Measurements from ENCODE around the gene SFXN5.

Gene SFXN5

GRCh38 chr2:72959554-72959953 is 112.0 kb downstream of the SFXN5 start:
- H3K4me3 ChIP-seq (ENCODE audit: low read depth, low read length): no peak overlapping the region
- no peak for TF ChIP-seq CTCF (IDR thresholded peaks at IDR 0.05; ENCODE audit: low read depth, low read length, missing control alignments)
- DNase-seq (ENCODE audit: low read depth): no peak

DNA sequence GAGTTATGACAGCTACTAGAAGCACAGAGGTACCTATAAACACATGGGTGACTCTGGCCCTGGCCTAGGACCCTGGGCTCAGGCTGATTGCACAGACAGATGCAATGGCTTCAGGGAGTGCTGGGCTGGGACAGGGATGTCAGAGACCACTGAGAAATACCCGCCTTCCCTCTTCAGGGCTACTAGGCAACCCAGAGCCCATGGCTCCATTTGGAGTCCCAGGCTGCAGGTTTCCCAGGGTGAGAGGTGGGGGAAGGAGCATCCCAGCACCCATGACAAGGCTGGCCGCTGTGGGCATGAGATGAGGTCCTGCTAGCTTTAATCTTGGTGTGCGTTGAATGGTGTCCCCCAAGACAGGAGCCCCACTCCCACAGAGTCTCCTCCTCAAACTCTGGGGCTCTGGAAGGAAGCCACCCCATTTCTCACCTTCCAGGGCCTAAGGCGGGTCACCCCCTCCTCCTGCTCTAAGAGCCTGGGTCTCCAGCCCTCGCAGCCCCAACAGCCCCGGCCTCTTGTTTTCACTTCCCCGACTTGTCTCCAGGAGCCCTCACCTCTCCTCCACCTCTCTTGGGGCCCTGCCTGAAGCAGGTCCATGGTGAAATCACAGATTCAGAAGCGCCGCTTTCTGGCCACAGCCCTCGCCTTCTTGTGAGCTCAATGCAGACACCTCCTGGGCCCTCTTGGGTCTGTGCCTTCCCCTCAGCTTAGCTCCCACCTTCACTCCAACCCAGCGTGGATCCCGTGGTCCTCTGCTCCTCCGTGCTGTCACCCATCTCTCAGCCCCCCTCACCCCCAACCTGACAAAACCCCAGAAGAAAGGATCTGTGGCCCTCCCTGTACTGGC is 112.7 kb downstream of the SFXN5 start:
- TF ChIP-seq CTCF (IDR thresholded peaks at IDR 0.05; ENCODE audit: low read depth, low read length, missing control alignments): no peak
- no peak for DNase-seq (ENCODE audit: low read depth)
- no peak overlapping the region for H3K4me3 ChIP-seq (ENCODE audit: low read depth, low read length)

DNA sequence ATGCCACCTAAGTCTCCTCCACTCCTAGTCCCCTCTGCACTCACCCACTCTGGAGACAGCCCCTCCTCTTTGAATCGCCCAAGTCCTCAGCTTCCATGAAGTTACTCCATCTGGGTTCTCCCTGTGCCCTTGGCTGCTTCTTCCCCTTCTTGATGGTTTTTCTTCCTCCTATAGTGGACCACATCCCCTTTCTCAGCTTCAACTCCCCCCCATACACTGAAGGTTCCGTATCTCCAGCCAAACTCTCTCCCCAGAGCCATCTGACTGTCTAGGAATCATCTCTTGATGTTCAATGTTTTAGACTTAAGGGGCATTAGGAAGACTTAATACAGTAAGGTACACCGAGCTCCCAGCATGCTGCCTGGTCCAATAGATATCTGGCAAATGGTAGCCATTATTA is 114.6 kb downstream of the SFXN5 start:
- H3K4me3 ChIP-seq (ENCODE audit: low read depth, low read length): no peak overlapping the region
- TF ChIP-seq CTCF (IDR thresholded peaks at IDR 0.05; ENCODE audit: low read depth, low read length, missing control alignments): no peak
- no peak for DNase-seq (ENCODE audit: low read depth)

- DNase-seq (ENCODE audit: low read depth): no peak
- H3K4me3 ChIP-seq (ENCODE audit: low read depth, low read length): no peak overlapping the region
- TF ChIP-seq CTCF (IDR thresholded peaks at IDR 0.05; ENCODE audit: low read depth, low read length, missing control alignments): no peak
These were observed 115.5 kb downstream of the SFXN5 start for GRCh38 chr2:72956050-72956395.

- TF ChIP-seq CTCF (IDR thresholded peaks at IDR 0.05; ENCODE audit: low read depth, low read length, missing control alignments): no peak
- no peak overlapping the region for H3K4me3 ChIP-seq (ENCODE audit: low read depth, low read length)
These were observed 116.1 kb downstream of the SFXN5 start for GRCh38 chr2:72955228-72956049.

DNA sequence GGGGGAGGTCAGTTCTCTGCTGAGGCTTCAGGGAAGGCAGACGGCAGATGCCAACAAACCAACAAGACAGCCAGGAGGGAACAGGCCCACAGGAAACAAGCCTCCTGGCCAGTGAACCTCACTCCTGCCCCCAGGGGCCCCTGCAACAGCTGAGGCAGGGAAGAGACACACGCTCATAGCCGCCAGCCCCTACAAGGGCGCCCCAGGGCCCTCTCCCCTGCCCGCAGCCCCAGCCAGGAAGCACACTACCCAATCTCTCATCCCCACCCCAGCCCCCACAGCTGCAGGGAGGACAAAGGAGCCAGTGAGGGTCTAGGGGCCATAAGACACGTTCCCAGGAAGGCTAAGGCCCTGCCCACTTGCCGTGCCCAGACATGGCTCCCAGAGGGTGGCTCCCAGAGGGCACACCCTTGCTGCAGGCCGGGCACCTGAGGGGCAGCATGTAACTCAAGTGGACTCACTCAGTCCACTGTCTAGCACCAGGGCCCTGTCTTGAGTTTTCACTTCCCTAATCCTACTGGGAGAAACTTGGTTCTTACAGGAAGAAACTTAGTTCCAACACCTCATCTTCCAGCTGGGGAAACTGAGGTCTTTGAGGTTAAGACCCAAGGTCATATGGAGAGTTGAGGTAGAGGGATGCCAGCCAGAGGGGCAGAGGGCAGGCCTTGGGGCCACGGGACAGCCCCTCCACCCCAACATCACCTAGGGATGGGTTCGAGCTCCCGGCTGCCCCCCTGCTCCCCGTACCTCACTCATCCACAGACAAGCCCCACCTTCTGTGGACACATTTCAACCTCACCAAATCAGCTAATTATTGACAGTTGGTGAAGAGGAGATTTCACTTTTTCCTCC is 116.9 kb downstream of the SFXN5 start:
- no peak overlapping the region for H3K4me3 ChIP-seq (ENCODE audit: low read depth, low read length)
- DNase-seq (ENCODE audit: low read depth): no peak

More at GRCh38 chr2:72955228-72956049, 116.1 kb downstream of the SFXN5 start:
- DNase-seq (ENCODE audit: low read depth): no peak

More for the DNA sequence above, 116.9 kb downstream of the SFXN5 start:
- TF ChIP-seq CTCF (IDR thresholded peaks at IDR 0.05; ENCODE audit: low read depth, low read length, missing control alignments): no peak

All from GM12864 (cell line).